NCI-H187 (cell line): Measurements from ENCODE around the gene OOEP.

Experiments used
- DNase-seq, 2 experiments: peaks; one replicate each; lab custom pipeline; 2025; lab: John Stamatoyannopoulos, UW

Gene OOEP

DNA sequence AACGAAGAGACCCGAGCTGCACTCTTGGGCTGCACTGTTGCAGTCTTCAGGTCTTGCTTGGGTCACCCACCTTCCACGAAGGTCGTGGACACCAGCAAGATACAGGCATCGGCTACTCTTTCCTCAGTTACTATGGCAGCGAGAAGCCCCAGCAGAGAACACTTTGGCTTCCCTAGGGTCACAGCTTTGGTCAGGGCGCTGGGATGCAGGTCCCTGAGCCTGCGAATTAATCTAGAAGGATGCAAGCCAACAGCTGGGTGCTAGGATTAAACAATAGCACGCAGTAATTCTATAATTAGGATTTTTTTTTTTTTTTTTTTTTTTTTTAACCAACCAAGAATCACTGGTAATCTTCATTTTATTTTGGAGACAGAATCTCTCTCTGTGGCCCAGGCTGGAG lies 5.1 kb downstream of the OOEP start:
- no peak for DNase-seq

- no peak for DNase-seq
Measured at GRCh38 chr6:73364121-73364520, 5.6 kb downstream of the OOEP start.

GRCh38 chr6:73363537-73363875 lies 6.2 kb downstream of the OOEP start:
- no peak for DNase-seq

- DNase-seq = no peak
Measured at GRCh38 chr6:73362869-73363536, 6.7 kb downstream of the OOEP start.

GRCh38 chr6:73362358-73362757 lies 7.3 kb downstream of the OOEP start, which contains the start of gene KHDC3L:
Gene KHDC3L (plus strand): TSS chr6:73362658. CDS start chr6:73362730, 72 bp downstream.
- DNase-seq = no peak

DNA sequence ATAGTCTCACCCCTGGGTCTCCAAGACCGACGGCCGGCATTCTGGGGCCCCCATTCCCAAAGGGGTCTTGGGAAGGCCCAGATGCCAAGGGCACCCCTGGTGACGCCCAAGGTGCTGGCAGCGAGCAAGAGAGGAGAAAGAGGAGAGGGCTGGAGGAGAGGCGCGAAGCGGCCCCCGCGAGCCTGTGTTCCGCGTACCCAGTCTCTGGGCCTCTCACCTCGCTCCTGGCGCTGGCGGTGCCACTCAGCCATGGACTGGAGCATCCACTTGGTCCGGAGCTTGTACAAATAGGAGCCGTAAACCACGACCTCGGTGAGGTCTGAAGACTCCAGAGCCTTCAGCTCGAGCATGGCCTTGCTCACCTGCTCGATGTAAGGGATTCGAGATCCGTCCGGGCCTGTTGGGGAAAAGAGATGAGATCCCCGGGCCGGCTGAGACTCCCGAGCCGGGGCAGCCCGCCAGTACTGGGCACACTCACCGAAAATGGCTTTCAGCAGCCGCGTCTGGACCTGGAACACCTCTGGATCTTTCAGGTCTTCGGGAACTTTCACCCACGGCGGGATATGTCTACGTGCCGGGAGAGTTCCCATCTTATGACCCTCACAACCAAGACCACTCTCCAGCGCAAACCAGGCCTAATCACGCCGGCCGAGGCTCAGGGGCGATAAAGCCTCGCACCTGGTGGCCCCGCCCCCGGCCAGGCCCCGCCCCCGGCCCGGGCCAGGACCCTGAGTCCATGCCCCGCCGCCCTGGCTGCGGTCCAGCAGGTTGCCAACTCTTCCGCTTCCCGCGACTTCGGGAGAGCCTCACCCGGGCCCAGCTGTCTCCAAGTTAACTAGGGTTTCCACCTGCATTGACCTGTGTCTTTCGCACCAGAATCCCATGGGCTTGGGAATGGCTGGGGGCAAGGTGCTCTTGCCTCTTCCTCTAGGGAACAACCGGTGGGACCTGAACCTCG lies 15.8 kb downstream of the OOEP start, which contains the start of gene DPPA5:
TSS of gene DPPA5 (minus strand) at position 641 of the 958 bp plus-strand sequence. CDS start at position 590, 51 bp downstream.
- DNase-seq = no peak

GRCh38 chr6:73349311-73349710 lies 20.4 kb downstream of the OOEP start:
- no peak for DNase-seq

DNA sequence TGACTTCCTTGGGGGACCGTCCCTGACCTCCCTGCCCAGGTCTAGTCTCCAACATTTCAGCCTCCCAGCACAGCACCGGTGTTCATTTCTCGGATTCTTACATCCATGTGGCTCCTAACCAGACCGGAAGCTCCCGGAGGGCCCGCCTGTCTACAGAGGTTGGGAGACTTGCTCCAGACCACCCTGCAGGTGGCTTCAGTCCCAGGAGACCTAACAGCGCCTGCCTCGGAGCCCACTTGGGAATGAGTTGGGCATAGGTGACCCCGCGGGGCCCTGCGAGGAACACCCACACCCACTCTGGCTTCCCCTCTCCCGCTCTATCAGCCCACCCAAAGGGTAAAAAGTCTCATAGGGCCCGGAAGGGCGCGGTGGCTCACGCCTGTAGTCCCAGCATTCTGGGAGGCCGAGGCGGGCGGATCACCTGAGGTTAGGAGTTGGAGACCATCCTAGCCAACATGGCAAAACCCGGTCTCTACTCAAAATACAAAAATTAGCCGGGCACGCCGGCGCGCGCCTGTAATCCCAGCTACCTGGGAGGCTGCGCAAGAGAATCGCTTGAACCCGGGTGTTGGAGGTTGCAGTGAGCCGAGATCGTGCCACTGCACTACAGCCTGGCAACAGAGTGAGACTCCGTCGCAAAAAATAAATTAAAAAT lies 21.0 kb downstream of the OOEP start:
- DNase-seq = no peak

DNA sequence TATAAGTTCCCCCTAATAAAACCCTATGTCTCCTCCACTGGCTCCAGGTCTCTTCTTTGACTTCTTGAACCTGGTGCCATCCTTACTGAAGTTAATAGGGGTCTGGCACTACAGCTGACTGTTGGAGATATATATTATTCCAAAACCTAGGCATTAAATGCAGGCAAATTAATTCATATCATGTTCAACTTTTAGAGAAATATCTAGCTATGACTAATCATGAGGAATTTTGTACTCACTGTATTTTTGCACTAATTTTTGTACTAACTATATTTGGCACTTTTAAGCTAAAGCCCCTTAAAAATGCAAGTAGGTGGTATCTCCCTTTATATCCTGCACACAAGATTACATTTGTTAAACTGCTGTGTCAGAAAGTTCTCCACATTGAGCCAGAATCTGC lies 26.5 kb downstream of the OOEP start:
- no peak for DNase-seq

GRCh38 chr6:73342174-73342573 lies 27.5 kb downstream of the OOEP start:
- no peak for DNase-seq

GRCh38 chr6:73341335-73341734 lies 28.4 kb downstream of the OOEP start:
- DNase-seq = no peak

DNA sequence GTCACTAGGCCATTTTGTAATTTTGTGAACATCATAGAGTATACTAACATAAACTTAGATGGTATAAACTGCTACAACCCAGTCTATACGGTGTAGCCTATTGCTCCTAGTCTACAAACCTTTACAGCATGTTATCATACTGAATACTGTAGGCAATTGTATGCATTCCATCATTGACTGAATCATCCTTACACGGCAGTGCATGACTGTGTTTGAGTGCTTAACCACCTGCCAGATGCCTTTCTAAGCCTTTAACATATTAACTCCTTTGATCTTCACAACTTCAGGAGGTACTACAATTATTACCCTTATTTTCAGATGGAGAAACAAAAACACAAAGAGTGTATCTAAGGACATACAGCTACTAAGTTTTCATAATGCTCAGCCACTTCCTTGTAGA lies 29.6 kb downstream of the OOEP start:
- no peak for DNase-seq

DNA sequence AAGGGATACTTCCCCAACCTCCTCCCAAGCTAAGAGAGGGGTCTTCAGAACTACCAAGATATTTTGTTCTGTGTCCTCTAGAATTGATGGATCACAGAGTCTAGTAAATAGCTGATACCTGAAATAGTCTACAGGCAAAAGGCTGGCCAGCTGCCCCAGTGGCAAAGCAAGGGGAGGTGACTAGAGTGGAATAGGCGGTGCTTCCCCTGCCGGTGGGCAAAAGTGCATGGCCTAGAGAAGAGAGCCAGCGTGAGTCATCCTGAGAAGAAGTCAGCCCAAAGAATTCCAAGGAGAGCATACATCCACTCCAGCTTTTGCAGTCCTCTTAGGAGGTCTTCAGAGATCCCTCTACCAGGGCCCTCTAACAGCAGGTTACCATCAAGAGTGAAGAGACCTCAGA lies 30.4 kb downstream of the OOEP start:
- DNase-seq = no peak

DNA sequence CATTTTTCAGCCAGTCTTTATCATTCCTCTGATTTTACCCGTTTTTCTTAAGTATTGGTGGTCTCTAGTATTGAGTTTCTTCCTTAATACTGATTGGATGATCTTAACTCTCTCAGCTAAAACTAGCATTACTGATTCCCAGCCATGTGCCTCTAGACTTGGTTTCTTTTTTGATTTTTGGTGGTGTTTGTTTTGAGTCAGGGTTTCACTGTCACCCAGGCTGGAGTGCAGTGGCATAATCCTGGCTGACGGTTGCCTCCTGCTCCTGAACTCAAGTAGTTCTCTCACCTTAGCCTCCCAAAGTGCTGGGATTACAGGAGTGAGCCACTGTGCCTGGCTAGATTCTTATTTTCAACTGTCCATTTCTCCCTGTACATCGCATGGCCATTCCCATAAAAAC lies 40.5 kb downstream of the OOEP start:
- no peak for DNase-seq

- DNase-seq = no peak
Measured at GRCh38 chr6:73328790-73329189, 40.9 kb downstream of the OOEP start.

DNA sequence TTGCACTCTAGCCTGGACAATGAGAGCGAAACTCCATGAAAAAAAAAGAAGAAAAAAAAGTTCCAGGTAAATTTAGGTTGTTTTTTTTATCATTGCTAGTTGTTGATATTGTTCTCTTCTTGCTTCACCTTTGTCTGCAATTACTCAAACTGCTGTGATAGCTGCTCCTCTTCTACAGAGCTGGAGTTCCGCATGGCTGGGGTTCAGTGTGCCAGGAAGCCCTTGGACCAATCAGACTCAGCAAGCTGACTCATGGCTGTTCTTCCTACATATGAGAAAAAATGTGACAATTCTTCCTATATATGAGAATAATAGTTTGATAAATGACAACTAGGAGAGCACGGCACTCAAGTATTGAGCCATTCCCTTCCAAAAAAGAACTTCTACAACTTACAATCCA lies 44.0 kb downstream of the OOEP start:
- DNase-seq = no peak

DNA sequence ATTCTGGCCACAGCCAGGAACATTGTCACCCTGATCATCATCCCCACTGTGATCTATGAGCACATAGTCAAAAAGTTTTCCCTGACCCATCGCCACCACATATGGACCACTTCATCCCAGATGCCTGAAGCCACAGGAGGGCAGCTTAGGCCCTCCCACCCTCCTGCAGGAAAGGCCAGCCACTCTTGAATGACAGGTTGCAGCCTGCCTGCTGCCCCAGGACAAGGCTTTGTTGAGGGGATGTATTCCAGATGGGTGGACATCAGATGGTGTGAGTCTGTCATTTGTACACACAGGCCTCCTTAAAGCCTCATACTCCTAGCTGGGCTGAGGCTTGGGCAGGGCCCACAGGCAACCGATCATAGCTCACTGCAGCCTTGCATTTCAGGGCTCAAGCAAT lies 46.4 kb downstream of the OOEP start:
- no peak for DNase-seq
